ENCODE data around the gene KCTD2.

The KCTD2 gene

DNA sequence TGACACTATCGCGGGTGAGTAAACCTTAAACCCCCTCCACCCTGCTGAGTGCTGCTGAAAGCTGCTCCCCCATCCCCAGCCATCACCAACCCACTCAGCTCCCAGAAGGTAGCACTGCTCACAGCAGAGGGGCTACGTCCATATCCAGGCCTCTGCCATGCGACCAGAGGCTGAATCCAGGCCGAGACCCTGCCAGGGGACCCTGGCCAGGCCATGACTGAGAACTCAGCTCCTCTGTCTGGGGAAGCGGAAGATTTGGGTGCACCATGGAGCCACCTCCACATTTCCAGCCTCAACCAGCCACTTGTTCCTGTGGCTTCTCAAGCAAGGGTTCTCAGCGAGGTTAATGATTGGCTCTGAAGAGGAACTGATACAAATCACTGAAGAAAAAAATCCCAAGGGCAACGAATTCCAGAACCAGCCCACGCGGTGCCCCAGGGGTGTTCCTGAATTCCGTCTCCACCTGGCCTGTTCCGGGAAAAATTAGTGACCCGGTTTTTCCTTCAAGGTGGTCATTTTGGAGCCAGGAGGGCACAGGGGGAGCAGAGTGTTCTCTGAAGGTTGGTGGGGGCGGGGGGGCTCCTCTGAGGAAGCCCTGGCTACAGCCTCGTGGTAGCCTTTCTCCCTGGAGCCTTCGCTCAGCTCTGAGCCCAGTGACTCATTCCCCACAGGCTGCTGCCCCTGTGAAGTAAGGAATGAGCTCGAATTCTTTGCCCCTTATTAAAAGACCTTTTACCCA lies 31.4 kb downstream of the KCTD2 start:
- DNase-seq, result no peak

DNA sequence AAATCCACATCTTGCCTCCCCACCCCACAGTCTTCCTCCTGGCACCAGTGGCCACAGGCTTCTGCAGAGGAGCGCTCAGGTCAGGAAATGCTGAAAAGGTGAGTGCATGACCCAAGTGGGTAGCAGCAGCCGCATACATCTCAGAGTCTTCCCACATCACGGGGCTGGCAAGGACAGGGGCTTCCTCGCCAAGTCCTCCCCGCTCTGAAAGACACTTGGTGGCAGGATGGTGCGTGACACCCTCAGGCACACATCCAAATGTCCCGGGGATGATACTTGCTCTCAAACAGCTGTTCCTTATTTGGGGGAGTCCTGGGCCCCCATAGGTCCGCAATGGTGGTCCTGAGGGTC lies 32.0 kb downstream of the KCTD2 start:
- no peak for DNase-seq

DNA sequence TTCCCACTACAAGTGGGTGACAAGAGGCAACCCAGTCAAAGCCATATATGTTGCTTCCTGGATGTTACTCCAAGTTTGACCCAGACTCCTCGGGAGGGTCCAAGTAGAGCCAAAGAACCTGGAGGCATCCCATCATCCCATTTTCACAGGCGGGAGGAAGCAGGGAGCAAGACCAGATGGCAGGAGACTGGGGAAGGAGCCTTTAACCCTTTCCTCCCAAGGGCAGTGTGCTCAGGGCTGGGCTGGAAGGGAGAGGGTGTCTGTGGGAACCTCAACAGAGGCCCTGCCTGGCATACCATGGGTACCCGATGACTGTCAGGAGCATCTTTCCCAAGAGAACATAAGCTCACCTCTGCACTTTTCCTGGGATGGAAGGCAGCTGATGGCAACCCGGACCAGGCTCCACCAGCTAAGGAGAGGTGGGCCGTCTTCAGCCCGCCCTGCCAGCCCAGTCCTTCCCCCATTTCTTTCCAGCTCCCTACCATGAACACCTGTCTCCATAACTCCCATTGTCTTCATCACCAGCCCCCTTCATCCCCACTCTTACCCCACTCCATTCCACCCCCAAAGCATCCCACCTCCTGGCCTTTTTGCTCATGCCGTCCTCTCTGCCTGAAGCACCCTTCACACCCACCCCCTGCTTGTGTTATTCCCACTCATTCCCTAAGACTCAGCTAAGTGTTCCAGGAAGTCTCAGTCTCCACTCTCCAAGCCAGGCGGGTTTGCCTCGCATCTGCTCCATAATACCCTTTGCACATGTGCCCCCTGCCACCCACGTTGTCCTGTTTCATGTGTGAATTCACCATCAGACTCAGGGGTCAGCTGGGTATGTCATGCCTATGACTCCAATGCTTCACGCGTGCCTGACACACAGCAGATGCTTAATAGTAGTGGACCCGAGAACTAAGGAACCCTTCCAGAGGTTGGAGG lies 34.9 kb downstream of the KCTD2 start:
- DNase-seq, result no peak

DNA sequence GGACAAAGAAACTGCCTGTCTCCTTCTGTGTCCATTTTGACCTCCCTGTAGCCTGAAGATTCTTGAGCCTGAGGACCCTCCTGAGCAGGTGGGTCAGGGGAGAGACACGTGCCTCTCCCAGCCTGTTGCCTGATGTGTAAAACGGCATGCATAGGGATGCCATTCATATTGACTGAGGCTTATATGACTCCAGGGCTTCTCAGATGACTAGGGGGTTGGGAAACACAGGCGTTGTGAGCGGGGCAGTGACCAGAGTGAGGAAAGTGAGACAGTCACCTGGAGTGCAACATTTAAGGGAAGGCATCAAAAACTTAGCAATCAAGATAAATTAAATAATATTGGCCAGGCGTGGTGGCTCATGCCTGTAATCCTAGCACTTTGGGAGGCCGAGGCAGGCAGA lies 35.7 kb downstream of the KCTD2 start:
- no peak for DNase-seq

DNA sequence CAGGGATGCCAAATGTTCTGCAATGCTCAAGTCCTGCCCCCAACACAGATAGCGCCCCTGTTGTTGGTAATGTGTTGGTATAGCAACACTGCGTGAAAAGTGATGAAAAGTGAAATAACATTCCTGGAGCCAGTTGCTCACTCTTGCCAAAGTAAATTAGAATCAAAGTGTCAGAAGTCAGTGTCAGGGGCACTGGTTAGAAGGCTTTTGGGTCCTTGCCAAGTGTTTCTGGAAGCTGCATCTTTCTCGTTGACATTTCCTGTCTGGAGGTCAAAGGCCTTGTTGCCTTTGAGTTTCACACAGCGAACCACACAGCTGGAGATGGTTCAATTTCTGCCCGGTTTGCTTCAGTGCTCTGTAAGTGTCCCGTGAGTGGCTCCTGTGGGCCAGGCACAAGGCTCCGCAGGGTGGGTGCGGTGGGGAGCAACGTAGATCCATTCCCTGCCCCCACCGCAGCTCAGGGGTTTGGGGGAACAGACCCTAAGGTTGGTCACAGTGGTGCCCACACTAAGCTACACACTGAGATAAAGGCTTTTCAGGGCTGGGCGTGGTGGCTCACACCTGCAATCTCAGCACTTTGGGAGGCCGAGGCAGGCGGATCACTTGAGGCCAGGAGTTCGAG lies 37.1 kb downstream of the KCTD2 start:
- DNase-seq, result no peak

DNA sequence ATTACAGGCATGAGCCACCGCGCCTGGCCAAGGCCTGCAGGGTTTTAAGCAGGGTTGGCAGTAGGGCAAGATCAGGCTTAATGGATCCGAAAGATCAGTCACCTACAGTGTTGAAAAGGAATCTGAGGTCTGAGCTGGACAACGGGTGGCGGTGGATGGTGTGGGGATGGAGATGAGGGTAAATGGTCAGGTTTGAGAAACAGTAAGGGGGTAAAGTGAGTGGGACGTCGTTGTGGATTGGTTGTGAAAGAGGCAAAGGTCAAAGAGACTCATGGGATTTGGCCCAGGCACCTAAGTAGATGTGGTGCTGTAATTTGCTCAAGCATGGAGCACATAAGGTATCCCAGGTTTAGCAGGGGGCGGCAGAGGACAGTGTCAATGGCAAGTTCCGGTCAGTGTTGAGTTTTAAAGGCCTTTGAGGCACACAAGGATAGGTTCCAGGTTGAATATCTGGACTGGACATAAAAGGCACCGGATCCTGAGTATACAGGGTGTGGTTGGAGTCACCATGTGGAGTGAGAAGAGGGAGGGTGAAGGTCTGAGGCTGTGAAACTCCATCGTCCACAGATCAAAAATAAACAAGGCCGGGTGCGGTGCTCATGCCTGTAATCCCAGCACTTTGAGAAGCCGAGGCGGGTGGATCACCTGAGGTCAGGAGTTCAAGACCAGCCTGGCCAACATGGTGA lies 39.6 kb downstream of the KCTD2 start:
- DNase-seq, result no peak

DNA sequence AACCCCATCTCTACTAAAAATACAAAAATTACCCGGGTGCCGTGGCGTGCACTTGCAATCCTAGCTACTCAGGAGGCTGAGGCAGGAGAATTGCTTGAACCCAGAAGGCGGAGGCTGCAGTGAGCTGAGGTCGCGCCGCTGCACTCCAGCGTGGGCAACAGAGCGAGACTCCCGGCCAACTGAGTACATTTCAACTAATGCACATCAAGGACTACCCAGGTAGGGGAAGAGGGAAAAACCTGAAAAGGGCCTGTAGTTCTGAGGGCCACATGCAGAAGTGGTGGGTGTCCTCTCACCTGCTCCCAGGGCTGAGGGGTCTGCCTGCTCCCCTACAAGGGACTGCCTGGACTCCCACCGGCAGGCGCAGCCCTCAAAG lies 40.1 kb downstream of the KCTD2 start:
- no peak for DNase-seq

DNA sequence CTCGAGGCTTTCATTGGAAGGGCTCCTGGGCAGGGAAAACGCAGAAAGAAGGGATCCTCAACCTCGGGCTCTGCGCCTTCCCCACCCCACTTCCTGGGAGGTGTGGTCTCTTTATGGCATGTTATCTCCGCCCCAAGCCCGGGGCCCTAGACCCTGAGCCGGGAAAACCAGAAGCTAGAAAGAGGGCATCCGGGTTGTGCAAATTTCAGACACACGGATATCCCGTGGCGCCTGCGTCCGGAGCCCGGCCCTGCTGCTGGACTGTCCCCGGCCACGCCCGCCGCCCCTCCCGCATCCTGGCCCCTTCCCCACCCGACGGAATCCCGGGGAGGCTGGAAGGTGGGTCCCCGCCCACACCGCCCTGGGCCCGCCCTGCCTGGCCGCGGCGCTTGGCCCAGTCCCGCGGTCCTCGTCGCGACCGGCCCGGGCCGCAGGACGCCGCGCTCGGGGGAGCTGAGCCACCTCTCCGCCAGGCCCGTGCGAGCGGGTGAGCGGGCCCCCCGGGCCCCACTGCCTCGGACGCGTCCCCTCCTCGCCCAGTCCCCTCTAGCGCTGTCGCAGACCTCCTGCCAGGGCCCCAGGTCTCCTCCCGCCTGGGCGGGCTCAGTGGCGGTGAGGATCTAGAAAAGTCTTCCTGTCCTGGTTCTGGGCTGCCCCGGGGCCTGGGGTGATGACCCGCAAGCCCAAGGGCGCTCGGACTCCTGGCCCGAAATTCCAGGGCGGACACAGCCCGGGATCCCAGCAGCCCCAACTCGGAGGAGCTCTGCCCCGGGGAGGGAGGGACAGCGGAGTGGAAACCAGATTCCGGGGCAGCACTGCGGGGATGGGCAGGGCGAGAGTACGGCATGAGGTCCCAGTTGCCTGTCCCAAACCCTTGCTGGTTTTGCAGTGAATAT lies 40.8 kb downstream of the KCTD2 start, which contains the start of gene SLC16A5:
TSS of gene SLC16A5 (plus strand) at position 397 of the 896 bp plus-strand sequence. CDS start 5,683 bp downstream, outside the sequence.
- no peak for DNase-seq

DNA sequence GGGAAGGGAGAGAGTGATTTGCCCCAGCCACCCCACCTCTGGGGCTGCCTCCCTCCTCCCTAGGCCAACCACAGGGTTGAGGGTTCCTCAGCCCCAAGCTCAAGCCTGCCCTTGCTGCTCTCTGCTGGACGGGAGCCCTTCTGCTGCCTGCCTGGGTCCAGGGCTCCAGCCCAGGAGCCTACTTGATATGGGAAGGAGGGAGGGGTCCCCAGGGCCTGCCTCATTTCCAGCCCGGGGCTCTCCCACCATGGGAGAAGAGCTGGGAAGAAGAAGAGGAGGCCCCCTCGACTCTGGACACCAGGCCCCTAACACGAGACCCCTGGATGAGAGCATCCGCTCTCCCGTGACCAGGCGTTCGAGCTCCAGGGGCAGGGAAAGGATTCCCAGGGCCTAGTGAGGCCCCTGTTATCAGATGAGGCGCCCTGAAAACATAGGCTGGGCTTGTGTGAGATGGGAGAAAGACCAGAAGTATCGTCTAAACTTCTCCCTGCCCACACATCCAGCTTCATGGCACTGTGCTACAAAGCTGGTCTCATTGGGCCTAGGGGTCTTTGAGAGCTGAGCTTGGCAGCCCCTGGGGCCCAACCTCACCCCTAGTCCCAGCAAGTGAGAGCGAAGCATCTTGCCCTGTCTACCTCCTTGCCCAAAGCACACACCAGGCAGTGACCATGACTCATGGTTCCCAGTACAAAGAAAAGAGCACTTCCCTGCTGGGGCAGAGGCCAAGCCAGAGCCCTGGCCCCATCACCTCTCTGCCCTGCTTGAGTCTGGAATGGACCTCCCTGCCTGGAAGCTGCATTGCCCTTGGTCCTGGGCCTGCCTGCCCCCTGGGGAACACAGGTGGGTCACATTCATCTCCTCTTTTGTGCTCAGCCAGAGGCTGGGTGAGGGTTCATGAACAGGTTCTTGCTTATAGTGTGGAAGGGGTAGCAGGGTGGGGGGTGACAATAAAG lies 41.7 kb downstream of the KCTD2 start:
- no peak for DNase-seq

DNA sequence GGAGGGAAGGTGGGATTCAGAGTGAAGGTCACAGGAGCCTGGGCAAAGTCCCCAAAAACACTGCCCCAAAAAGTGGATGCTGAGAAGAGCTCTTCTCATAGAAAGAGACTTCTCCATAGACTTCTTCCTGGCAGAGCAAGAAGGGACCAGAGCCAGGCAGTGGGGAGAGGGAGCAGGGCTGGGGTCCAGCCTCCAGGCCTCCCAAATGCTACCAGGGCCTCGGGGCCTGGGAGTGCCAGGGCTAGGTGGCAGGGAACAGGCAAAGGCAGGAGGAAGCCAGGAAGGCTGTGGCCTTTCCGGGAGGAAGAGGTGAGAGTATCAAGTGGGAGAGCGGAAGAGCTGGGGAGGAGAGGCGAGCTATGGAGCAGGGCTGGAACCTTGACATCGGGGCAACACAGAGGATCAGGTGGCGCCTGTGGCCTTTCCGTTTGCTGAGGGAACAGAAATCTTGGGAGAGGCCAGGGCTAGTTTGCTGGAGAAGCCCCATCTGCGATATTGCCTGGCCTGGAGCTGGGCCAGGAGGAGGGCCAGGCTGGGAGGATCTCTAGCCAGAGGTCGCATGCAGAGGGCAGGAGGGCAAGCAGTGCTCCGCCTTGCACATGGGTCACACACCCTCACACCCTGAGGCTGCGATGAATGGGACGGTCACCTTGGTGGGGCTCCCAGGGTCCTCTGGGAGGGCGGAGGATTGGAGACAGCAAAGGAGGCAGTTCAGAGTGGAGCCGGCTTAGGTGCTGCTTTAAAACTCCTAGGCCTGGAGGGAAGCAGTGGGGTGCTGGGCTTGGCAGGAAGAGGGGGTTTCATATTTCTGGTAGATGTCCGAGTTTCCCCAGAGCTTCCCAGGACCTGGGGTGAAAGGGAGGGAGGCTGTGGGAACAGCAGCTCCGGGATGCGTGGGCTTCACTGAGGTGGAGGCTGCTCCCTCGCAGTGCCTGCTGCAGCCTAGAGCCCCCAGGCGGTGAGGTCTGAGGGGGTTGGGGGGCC lies 44.1 kb downstream of the KCTD2 start:
- no peak for DNase-seq

DNA sequence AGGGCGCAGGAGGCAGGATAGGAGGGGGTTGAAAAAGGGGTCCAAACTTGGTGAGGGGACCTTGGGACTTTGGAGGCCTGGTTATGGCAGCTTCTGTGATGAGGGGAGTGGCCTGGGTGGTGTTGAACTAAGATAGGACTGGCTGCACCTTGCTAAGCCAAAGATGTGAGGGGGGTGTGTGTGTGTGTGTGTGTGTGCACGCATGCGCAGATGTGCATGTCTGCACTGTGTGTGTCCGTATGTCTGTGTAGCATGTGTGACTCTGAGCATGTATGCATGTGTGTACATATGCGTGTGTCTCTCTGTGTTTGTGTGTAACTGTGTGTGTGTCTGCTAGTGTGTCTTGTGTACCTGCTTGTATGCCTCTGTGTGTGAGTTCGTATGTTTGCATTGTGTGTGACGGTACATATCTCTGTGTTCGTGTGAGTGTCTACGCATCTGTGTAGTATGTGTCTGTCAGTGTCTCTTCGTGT lies 44.9 kb downstream of the KCTD2 start:
- DNase-seq, result no peak

DNA sequence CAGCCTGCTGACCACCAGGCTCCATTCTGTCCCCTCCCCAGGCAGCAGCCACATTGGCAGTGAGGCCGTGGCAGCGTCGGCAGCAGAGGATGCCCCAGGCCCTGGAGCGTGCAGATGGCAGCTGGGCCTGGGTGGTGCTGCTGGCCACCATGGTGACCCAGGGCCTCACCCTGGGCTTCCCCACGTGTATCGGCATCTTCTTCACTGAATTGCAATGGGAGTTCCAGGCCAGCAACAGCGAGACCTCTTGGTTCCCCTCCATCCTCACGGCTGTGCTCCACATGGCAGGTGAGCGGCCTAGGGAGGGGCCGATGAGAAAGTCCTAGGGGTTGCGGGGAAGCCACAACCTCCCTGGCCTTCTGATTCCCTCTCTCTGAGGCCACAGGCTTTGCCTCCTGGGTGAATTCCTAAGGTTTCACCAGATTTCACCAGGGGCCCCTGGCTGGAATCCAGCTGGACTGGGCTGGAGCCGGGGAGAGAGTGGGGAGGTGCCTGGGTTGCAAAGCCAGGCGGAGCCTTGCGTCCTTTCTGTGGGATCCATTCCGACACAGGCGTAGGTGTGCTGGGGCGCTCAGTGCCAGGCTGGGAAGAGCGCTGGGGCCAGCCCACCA lies 46.6 kb downstream of the KCTD2 start:
- DNase-seq, result no peak

DNA sequence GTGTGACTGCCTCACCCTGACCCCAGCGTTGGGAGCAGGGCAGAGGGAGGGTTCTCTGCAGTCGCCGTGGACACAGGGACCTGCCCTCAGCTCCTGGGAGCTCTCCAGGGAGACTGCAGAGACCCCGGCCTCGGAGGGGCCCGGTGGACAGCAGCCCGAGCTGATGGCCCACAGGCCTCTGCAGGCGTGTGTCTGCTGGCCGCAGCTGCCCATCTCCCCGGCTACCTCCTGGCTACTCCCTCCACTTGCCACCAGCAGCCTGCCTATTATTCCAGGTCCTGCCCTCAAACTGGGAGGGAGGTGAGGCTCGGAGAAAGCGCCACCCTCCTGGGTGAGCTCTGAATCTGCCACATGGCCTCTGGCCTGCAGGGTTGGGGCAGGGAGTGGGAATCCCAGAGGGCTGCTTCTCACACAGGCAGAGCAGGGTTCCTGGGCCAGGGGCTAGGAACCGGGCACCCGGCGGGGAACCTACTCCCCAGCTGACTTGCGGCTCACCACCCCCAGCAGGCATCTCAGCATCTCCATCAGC lies 47.9 kb downstream of the KCTD2 start:
- DNase-seq, result no peak

DNA sequence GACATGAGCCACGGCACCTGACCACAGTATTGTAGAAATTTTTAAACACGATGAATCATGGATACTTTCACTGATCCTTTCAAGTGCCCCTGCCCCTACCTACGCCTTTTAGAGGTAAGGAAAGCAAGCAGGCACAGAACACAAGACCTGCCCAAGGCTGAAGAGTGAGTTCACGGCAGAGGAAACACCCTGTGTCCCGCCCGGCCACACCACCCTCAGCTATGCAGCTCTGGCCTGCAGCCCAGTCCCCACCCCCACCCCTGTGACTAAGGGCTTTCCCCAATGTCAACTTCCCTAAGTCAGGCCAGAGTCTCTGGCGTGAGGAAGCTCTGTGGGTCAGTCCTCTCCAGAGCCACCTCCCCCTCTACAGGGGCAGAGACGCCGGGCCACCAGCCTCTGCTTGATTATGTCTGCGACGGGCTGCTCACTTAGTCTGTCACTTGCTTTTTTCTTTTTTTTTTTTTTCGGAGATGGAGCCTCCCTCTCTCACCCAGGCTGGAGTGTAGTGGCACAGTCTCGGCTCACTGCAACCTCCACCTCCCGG lies 49.1 kb downstream of the KCTD2 start:
- DNase-seq, result no peak

DNA sequence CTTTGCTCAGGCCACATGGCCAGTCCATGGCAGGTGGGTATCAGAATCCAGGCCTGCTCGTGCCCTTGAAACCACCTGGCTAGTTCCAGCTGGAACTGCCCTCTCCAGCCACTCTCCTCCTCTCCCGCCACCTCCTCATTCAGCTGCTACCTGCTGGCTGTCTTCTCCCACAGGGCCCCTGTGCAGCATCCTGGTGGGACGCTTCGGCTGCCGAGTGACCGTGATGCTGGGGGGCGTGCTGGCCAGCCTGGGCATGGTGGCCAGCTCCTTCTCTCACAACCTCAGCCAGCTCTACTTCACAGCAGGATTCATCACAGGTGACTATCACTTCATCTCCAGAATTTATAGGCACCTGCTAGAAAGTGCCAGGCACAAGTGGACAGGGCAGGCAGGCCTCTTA lies 50.8 kb downstream of the KCTD2 start:
- no peak for DNase-seq

DNA sequence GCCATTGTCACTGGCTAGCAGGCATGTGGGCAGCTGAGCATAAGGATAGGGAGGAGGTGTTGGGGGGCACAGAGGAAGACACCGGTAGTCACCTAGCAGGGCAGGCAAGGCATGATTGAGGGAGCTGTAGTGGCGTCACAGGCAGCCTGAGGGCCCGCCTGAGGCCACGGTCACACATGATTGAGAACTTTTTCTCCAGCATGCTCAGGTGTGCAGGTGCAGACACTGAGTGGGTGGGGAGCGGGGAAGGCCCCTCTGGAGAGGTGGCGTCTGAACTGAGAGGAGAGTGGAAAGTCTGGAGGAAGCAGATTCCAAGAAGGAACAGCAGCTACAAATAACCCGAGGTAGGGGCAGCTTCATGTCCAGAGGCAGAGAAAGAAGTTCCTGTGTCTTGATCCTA lies 51.8 kb downstream of the KCTD2 start:
- no peak for DNase-seq

DNA sequence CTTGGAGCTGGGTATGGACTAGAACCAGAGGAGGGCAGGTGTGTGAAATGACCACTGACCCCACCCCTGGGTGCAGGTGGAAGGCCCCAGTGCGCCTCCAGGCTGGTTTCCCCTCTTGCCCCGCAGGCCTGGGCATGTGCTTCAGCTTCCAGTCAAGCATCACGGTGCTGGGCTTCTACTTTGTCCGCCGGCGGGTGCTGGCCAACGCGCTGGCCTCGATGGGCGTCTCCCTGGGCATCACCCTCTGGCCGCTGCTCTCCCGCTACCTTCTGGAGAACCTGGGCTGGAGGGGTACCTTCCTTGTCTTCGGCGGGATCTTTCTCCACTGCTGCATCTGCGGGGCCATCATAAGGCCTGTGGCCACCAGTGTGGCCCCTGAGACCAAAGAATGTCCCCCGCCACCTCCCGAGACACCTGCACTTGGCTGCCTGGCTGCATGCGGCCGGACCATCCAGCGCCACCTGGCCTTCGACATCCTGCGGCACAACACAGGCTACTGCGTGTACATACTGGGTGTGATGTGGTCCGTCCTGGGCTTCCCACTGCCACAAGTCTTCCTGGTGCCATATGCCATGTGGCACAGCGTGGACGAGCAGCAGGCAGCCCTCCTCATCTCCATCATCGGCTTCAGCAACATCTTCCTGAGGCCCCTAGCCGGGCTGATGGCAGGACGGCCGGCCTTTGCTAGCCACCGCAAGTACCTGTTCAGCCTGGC lies 53.0 kb downstream of the KCTD2 start:
- DNase-seq, result no peak

DNA sequence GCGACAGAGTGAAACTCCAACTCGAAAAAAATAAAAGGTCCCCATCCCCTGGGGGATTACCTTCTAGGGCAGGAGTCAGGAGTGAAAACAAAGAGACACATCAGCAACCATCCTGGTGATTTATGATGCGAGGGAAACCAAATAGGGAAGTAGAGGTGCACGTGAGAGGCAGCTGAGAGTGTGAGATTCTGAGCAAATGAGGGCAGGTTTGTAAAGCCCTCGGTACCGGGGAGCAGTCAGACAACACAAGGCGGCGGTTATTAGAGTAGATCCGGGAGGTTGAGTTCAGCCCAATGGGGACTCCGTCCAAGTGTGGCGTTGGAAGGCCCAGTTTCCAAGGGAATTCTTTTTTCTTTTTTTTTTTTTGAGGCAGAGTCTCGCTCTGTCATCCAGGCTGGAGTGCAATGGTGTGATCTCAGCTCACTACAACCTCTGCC lies 55.4 kb downstream of the KCTD2 start:
- DNase-seq, result no peak
